ENCODE measurements around the gene FGD5. TPM values are rescaled to one million over a fixed set of nuclear protein-coding genes. Genes with fewer than 3 reads are reported as not detected.

FGD5 gene
- polyA plus RNA-seq, 1 donor (not counting 4 experiments of a cell fraction or from before 2014, with no cell fraction given), result not detected

- Histone ChIP-seq H3K9me3 (ENCODE audit: control insufficient read depth, low read depth, low read length) (no peaks in the 10 kb centered on the region), H4K20me1 (ENCODE audit: control insufficient read depth, extremely low read depth, insufficient read depth, low read length) (no peaks in the 10 kb centered on the region), H2AFZ (ENCODE audit: control insufficient read depth, low read length) (no peak overlapping the region), H3K9ac (ENCODE audit: control insufficient read depth, extremely low read depth, insufficient read depth, low read length) (no peak overlapping the region), H3K9me1 (ENCODE audit: control insufficient read depth, extremely low read depth, insufficient read depth, low read length) (no peaks in the 10 kb centered on the region), H3K4me1 (ENCODE audit: control insufficient read depth, extremely low read depth, insufficient read depth, low read length) (peaks cover 2% of the 10 kb centered on the region), H3K4me2 (ENCODE audit: control insufficient read depth, extremely low read depth, insufficient read depth, low read depth, low read length) (no peak overlapping the region), H3K79me2 (ENCODE audit: control insufficient read depth, insufficient read depth, low read length) (no peaks in the 10 kb centered on the region), H3K27me3 (ENCODE audit: control insufficient read depth, extremely low read depth, insufficient read depth, low read length) (peaks cover 13% of the 10 kb centered on the region), H3K4me3 (ENCODE audit: control insufficient read depth in 2 of 3, extremely low read depth in 1 of 3, insufficient read depth in 2 of 3, low read depth in 1 of 3, low read length in 3 of 3) (no peak overlapping the region), H3K27ac (ENCODE audit: control insufficient read depth, insufficient read depth, low read length) (no peak overlapping the region), H3K36me3 (ENCODE audit: control insufficient read depth in 2 of 2, extremely low read depth in 1 of 2, insufficient read depth in 2 of 2, low read length in 2 of 2) (no peaks in the 10 kb centered on the region)
- dilution Hi-C loops (cut with MboI; ENCODE audit: extremely low pct_ligation_motif_present, low sequenced_read_pairs), result no loop called here
- FAIRE-seq (no peak), DNase-seq (ENCODE audit: low read depth, low spot score) (no peak)
- TF ChIP-seq EZH2 (IDR thresholded peaks at IDR 0.05; ENCODE audit: low read length), result no peak
- peak in 1 of 3 experiments; percentile 15 for TF ChIP-seq CTCF (optimal IDR thresholded peaks at IDR 0.05 in 1 of 3, IDR thresholded peaks at IDR 0.05 in 1 of 3, conservative IDR thresholded peaks at IDR 0.05 in 1 of 3; ENCODE audit: extremely low read depth in 1 of 3, insufficient read depth in 2 of 3, low read length in 3 of 3)
Observed at GRCh38 chr3:14920536-14920935, 101.8 kb downstream of the FGD5 start.

GRCh38 chr3:14921034-14921616 lies 102.4 kb downstream of the FGD5 start:
- no peak overlapping the region for H3K9ac ChIP-seq (ENCODE audit: control insufficient read depth, extremely low read depth, insufficient read depth, low read length)
- H3K79me2 ChIP-seq (ENCODE audit: control insufficient read depth, insufficient read depth, low read length), result no peaks in the 10 kb centered on the region
- no peak overlapping the region for H3K27ac ChIP-seq (ENCODE audit: control insufficient read depth, insufficient read depth, low read length)
- no peaks in the 10 kb centered on the region for H4K20me1 ChIP-seq (ENCODE audit: control insufficient read depth, extremely low read depth, insufficient read depth, low read length)
- no peaks in the 10 kb centered on the region for H3K36me3 ChIP-seq (ENCODE audit: control insufficient read depth in 2 of 2, extremely low read depth in 1 of 2, insufficient read depth in 2 of 2, low read length in 2 of 2)
- dilution Hi-C loops (cut with MboI; ENCODE audit: extremely low pct_ligation_motif_present, low sequenced_read_pairs), result no loop called here
- peaks cover 10% of the 10 kb centered on the region for H3K27me3 ChIP-seq (ENCODE audit: control insufficient read depth, extremely low read depth, insufficient read depth, low read length)
- no peak overlapping the region for H3K4me2 ChIP-seq (ENCODE audit: control insufficient read depth, extremely low read depth, insufficient read depth, low read depth, low read length)
- H2AFZ ChIP-seq (ENCODE audit: control insufficient read depth, low read length), result no peak overlapping the region
- DNase-seq (ENCODE audit: low read depth, low spot score) (peak; percentile 83), FAIRE-seq (peak; percentile 62)
- H3K9me3 ChIP-seq (ENCODE audit: control insufficient read depth, low read depth, low read length), result no peaks in the 10 kb centered on the region
- peaks cover 2% of the 10 kb centered on the region for H3K4me1 ChIP-seq (ENCODE audit: control insufficient read depth, extremely low read depth, insufficient read depth, low read length)
- no peaks in the 10 kb centered on the region for H3K9me1 ChIP-seq (ENCODE audit: control insufficient read depth, extremely low read depth, insufficient read depth, low read length)
- TF ChIP-seq CTCF (optimal IDR thresholded peaks at IDR 0.05 in 1 of 3, IDR thresholded peaks at IDR 0.05 in 1 of 3, conservative IDR thresholded peaks at IDR 0.05 in 1 of 3; ENCODE audit: extremely low read depth in 1 of 3, insufficient read depth in 2 of 3, low read length in 3 of 3) (peak; percentile 95 to 99 (median 98)), EZH2 (IDR thresholded peaks at IDR 0.05; ENCODE audit: low read length) (no peak)
- no peak overlapping the region for H3K4me3 ChIP-seq (ENCODE audit: control insufficient read depth in 2 of 3, extremely low read depth in 1 of 3, insufficient read depth in 2 of 3, low read depth in 1 of 3, low read length in 3 of 3)

All from keratinocyte (primary cell).